ENCODE results near the gene TBL1X.

DNA sequence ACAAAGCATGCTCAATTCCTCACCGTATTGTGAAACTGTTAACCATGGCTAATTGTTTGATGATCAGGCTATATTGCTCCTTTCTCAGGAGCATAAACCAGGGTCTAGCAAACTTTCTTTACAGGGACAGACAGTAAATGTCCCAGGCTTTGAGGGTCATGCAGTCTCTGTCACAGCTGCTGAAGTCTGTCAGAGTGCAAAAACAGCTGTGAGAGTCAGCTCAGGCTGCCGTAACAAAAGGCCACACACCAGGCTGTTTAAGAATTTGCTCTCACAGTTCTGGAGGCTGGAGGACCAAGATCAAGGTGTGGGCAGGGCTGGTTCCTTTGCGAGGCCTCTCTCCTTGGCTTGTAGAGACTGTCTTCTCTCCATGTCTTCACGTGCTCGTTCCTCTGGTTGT, 225.2 kb downstream of the TBL1X start:
- TF ChIP-seq, protein P1, sequence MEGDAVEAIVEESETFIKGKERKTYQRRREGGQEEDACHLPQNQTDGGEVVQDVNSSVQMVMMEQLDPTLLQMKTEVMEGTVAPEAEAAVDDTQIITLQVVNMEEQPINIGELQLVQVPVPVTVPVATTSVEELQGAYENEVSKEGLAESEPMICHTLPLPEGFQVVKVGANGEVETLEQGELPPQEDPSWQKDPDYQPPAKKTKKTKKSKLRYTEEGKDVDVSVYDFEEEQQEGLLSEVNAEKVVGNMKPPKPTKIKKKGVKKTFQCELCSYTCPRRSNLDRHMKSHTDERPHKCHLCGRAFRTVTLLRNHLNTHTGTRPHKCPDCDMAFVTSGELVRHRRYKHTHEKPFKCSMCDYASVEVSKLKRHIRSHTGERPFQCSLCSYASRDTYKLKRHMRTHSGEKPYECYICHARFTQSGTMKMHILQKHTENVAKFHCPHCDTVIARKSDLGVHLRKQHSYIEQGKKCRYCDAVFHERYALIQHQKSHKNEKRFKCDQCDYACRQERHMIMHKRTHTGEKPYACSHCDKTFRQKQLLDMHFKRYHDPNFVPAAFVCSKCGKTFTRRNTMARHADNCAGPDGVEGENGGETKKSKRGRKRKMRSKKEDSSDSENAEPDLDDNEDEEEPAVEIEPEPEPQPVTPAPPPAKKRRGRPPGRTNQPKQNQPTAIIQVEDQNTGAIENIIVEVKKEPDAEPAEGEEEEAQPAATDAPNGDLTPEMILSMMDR (IDR thresholded peaks at IDR 0.05), result no peak
- no peak for TF ChIP-seq EZH2 (IDR thresholded peaks at IDR 0.05; ENCODE audit: borderline replicate concordance, insufficient read depth, low read depth, low read length, poor library complexity, severe bottlenecking)

Measured in B cell (primary cell).